Endothelial cell (in vitro differentiated cells): Measurements from ENCODE around the gene GPT2. TPM values are rescaled to one million over a fixed set of nuclear protein-coding genes. Genes with fewer than 3 reads are reported as not detected.

ENCODE experiments used
- DNase-seq: peaks from one replicate; pipeline ENCODE4 v3.0.0; 2021; ENCODE audit warnings: low spot score
- H3K27ac Mint-ChIP-seq: one replicate; pipeline ENCODE4 v1.8.0; 2021; ENCODE audit warnings: mixed read lengths, inconsistent platforms; ENCODE audit not compliant: unreplicated experiment
- H3K27me3 Mint-ChIP-seq: one replicate; pipeline ENCODE4 v1.8.0; 2021; ENCODE audit warnings: mild to moderate bottlenecking, moderate library complexity, mixed read lengths, inconsistent platforms; ENCODE audit not compliant: unreplicated experiment
- H3K36me3 Mint-ChIP-seq: one replicate; pipeline ENCODE4 v1.8.0; 2021; ENCODE audit warnings: mild to moderate bottlenecking, low read depth, mixed read lengths, inconsistent platforms; ENCODE audit not compliant: unreplicated experiment
- H3K4me1 Mint-ChIP-seq: one replicate; pipeline ENCODE4 v1.8.0; 2021; ENCODE audit warnings: mild to moderate bottlenecking, mixed read lengths, inconsistent platforms; ENCODE audit not compliant: unreplicated experiment
- H3K4me3 Mint-ChIP-seq: one replicate; pipeline ENCODE4 v1.8.0; 2021; ENCODE audit warnings: mild to moderate bottlenecking, mixed read lengths, inconsistent platforms; ENCODE audit not compliant: unreplicated experiment
- H3K9me3 Mint-ChIP-seq: one replicate; pipeline ENCODE4 v1.8.0; 2021; ENCODE audit warnings: mixed read lengths, inconsistent platforms; ENCODE audit not compliant: unreplicated experiment
- CTCF ChIP-seq: fragments of 200-600 bp; sonication (generic); IDR thresholded peaks from one replicate; pipeline ENCODE4 v1.5.0; 2021; ENCODE audit warnings: antibody characterized with exemption; ENCODE audit not compliant: unreplicated experiment
- total RNA-seq: library from RNA; stranded (reverse); fragmentation: NEBNext Ultra II Directional; extraction: Animal tissue kit (Norgen Biotek cat#: 25700); gene quantifications from one replicate; pipeline ENCODE4 v1.2.1, GENCODE V29; 2021; ENCODE audit not compliant: unreplicated experiment

Gene GPT2
- total RNA-seq, 1 donor from 2014 or later = 15.6 TPM

DNA sequence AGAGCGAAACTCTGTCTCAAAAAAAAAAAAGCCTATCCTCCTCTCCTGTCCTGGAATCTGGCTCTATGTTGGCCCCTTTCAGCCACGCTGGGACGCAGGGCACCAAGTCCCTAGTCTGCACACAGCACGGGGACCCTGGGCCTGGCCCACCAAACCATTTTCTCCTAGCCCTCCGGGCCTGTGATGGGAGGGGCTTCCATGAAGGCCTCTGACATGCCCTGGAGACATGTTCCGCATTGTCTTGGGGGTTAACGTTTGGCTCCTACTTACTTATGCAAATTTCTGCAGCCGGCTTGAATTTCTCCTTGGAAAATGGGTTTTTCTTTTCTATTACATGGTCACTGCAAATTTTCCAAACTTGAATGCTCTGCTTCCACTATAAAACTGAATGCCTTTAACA, 12.6 kb upstream of the GPT2 start:
- Mint-ChIP-seq H3K4me3 (no peak overlapping the region), H3K9me3 (no peaks in the 10 kb centered on the region), H3K36me3 (no peaks in the 10 kb centered on the region), H3K27ac (no peak overlapping the region), H3K4me1 (no peaks in the 10 kb centered on the region), H3K27me3 (no peaks in the 10 kb centered on the region)
- DNase-seq = no peak
- no peak for TF ChIP-seq CTCF

DNA sequence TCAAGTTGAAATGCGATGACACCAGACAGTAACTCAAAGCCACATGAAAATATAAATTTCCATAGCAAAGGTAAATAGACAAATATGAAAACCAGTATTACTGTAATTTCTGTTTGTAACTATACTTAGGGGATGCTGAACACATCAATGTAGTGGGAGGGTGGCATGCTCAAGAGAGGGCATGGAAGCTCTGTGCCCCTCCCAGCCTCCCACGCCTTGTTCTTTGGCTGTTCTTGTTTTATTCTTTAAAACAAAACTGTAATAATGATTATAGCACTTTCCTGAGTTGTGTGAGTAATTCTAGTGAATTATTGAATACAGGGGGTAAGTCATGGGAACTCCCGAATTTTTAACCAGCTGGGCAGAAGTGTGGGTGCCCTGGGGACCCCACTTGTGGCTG, 11.0 kb upstream of the GPT2 start:
- no peak for TF ChIP-seq CTCF
- no peaks in the 10 kb centered on the region for H3K27me3 Mint-ChIP-seq
- no peak overlapping the region for H3K4me3 Mint-ChIP-seq

DNA sequence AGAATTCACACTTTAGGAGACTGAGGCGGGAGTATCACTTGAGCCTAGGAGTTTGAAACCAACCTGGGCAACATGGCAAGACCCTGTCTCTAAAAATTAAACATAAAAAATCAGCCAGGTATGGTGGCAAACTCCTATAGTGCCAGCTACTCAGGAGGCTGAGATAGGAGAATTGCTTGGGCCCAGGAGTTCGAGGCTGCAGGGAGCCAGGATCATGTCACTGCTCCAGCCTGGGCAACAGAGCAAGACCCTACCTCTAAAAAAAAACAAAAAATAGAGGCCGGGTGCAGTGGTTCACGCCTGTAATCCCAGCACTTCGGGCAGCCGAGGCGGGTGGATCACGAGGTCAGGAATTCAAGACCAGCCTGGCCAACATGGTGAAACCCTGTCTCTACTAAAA, 8.9 kb upstream of the GPT2 start:
- no peak for TF ChIP-seq CTCF
- Mint-ChIP-seq H3K4me1 (no peaks in the 10 kb centered on the region), H3K36me3 (no peaks in the 10 kb centered on the region), H3K27me3 (peaks cover 1% of the 10 kb centered on the region), H3K4me3 (no peak overlapping the region), H3K9me3 (no peaks in the 10 kb centered on the region), H3K27ac (no peak overlapping the region)
- no peak for DNase-seq

More for the DNA sequence above, 11.0 kb upstream of the GPT2 start:
- no peaks in the 10 kb centered on the region for H3K36me3 Mint-ChIP-seq
- DNase-seq = no peak
- no peaks in the 10 kb centered on the region for H3K4me1 Mint-ChIP-seq
- H3K9me3 Mint-ChIP-seq = no peaks in the 10 kb centered on the region
- H3K27ac Mint-ChIP-seq = no peak overlapping the region

DNA sequence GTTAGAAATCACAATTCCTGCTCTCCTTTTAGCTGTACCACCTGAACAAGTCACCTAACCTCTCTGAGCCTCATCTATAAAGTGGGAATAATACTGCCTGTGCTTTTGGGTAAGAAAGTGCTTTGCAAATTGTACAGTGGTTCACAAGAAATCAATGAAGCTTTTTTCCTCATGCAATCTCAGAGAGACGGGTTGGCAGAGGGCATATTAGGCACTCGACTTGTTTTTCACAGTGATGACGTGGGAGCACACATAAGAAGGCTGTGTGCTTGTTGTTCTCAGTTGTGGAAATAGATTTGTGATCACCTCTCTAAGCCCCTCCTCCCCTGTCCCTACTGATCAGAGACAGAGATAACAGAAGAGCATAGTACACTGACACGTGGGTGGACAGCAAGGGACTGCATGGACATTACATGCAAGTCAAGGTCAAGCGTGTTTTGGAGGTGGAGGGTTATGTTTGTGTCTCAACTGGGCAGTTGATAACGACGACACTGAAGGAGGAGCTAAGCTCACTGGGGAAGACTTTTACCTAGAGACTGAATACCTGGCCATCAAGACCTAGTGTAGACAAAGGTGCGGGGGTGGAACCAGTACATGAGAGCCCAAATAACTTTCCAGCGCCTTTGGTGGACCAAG, 1.7 kb upstream of the GPT2 start:
- H3K4me1 Mint-ChIP-seq = peaks cover 17% of the 10 kb centered on the region
- peaks cover 7% of the 10 kb centered on the region for H3K36me3 Mint-ChIP-seq

More for the DNA sequence above, 1.7 kb upstream of the GPT2 start:
- no peak overlapping the region for H3K27ac Mint-ChIP-seq
- H3K4me3 Mint-ChIP-seq = no peak overlapping the region
- H3K9me3 Mint-ChIP-seq = no peaks in the 10 kb centered on the region
- H3K27me3 Mint-ChIP-seq = peaks cover 21% of the 10 kb centered on the region
- TF ChIP-seq CTCF = no peak
- DNase-seq = no peak
